Fibroblast of pulmonary artery (primary cell): ENCODE data around the gene RPS24.

ENCODE experiments used
- DNase-seq: peaks from one replicate; pipeline ENCODE4 v3.0.0-alpha.2; 2010; ENCODE audit warnings: low read depth
- H3K4me3 ChIP-seq: replicated peaks from 2 replicates; pipeline ENCODE4 v1.5.1; 2011; ENCODE audit warnings: low read depth, mild to moderate bottlenecking, control low read depth, low read length, moderate library complexity
- TF ChIP-seq, protein P1 (sequence below): IDR thresholded peaks from 2 replicates; pipeline ENCODE4 v1.5.1; 2011; ENCODE audit warnings: mild to moderate bottlenecking, control low read depth, low read length, inconsistent platforms; ENCODE audit errors: missing control alignments

RPS24 gene

DNA sequence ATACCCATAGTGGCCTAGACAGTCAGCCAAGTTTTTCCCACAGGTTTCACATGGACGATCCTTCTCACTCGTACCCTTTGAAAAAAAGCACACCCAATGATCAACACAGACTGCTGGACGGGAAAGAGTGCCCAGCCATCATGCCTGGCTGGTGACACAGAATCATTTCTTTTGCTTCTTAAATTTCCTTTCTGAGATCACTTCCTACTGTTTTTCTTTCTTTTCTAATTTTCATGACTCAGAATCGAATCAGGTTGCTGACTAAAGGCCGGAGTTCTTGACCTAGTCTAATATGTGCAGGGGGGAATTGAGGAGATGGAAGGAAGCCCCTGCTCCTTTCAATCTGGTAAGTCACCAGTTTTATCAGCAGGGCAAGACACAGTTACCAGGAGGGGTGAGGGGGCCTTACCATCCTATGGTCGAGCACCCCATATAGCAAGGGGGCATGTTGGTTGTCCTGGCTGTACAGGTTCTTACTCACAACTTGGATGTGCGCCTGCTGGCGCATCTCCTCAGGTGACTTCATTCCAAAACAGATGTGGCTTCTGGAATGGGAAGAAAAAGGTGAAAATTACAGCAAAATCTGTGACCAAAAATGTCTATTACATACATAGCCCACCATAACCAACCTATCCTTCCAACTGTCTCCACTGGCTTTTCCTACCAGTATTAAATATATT, 7.8 kb upstream of the RPS24 start:
- no peak for DNase-seq
- TF ChIP-seq, protein P1, sequence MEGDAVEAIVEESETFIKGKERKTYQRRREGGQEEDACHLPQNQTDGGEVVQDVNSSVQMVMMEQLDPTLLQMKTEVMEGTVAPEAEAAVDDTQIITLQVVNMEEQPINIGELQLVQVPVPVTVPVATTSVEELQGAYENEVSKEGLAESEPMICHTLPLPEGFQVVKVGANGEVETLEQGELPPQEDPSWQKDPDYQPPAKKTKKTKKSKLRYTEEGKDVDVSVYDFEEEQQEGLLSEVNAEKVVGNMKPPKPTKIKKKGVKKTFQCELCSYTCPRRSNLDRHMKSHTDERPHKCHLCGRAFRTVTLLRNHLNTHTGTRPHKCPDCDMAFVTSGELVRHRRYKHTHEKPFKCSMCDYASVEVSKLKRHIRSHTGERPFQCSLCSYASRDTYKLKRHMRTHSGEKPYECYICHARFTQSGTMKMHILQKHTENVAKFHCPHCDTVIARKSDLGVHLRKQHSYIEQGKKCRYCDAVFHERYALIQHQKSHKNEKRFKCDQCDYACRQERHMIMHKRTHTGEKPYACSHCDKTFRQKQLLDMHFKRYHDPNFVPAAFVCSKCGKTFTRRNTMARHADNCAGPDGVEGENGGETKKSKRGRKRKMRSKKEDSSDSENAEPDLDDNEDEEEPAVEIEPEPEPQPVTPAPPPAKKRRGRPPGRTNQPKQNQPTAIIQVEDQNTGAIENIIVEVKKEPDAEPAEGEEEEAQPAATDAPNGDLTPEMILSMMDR = no peak

DNA sequence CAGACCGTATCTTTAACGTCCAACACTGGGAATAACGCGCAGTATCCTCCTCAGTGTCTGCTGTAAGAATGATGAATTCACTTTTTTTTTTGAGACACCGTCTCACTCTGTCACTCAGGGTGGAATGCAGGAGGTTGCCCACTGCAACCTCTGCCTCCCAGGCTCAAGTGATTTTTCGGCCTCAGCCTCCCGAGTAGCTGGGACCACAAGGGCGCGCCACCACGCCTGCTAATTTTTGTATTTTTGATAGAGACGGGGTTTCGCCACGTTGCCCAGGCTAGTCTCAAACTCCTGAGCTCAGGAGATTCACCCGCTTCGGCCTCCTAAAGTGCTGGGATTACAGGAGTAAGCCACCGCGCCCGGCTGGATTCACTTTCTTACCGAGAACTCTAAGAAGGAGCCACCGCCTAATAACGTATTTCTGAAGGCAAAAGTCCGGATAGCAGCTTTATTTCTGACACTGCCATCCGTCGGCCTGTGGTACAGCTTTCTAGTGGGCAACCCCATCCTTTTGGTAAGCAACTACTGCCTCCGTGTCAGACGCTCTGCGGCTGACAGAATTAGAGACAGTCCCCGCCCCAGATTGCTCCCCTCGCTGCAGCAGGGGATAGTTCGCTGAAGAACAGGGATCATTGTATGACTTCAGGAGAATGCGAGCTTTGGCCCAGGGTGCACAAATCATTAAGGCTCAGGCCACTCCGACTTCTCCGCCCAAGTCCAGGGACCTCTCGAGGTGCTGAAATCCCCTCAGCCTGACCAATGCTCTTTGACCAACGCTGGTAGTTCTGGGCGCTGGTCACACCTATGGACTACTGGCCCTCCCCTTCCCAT, 5.0 kb upstream of the RPS24 start:
- peak; percentile 50 for DNase-seq
- peak overlapping the region; percentile 100 for H3K4me3 ChIP-seq
- TF ChIP-seq, protein P1 = no peak

More for the DNA sequence above, 7.8 kb upstream of the RPS24 start:
- no peak overlapping the region for H3K4me3 ChIP-seq

DNA sequence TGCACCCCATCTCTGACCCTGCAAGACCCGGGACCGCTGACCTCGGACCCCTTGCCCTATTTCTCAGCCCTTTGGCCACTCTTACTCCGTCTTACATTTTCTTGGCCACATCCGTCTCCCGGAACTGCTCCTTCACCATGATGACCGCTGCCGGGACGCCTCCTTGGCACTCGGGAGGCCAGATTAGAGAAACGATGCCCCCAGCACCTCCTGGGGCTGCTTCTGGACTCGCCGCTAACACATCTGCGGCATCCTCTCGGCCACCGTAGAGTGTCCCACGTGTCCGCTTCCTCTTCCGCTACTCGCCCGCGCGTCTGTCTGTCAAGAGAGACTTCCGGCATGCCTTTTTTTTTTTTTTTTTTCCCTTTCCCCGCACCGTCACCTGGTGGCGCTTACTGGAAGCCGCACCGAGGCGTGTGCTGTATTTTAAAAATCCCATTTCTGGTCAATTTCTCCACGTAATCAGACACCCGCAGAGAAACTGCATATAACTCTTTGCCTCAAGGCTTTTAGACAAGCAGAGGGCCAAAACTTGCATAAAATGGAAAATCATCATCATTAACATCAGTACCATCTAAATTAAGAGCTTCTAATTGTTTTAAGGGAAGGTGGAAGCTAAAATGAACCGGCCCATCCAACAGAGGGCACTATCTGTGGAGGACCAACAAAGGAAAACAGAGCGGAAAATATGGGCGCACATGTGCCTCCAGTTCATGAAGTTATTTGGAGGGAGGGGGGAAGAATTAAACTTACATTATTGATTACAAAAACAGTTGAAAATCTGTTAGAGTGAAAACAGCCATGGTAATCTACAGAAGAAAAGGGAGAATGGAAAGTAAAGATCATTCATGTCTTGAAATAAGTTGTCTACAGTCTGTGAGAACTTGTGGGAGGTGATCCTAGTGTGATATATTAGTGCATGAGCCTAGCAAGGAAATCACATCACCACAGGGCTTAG, 4.1 kb upstream of the RPS24 start, which contains the start of gene POLR3A:
Gene POLR3A, minus strand, starts transcription at position 247 of the 958 bp plus-strand sequence. Its CDS starts 108 bp downstream, at position 139.
- H3K4me3 ChIP-seq = peak within 1 kb of the TSS; percentile 100
- peak; percentile 99 for DNase-seq
- TF ChIP-seq, protein P1 = peak; percentile 58

DNA sequence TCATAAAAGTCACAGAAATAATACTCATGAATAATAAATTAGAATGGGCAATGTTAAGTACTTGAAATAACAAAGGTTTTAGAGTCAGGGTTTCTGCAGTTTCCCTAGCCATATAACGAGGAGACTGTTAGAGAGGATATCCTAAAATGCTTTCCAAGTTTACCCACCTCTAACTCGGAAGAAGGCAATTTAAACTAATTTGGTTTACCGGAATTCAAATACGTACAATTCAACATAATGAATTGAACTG, 351 bp upstream of the RPS24 start:
- DNase-seq = no peak
- TF ChIP-seq, protein P1 = no peak
- H3K4me3 ChIP-seq = peak overlapping the region; percentile 82

DNA sequence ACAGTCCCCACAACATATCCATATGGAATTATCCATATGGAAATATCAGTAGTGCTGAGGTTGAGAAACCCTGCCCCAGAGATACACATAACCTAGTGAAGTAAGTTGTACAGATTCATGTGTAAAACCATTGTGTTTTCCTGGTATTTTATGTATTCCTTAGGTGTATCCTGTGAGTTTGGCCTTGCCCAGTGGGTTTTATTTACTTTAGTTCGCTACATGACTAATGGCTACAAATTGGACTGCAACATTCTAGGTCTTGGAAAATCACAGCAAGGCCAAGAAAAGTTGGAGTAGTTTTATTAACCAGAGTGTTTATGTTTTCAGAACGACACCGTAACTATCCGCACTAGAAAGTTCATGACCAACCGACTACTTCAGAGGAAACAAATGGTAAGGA, 1.4 kb downstream of the RPS24 start:
- DNase-seq = no peak
- TF ChIP-seq, protein P1 = no peak
- peak overlapping the region; percentile 82 for H3K4me3 ChIP-seq

DNA sequence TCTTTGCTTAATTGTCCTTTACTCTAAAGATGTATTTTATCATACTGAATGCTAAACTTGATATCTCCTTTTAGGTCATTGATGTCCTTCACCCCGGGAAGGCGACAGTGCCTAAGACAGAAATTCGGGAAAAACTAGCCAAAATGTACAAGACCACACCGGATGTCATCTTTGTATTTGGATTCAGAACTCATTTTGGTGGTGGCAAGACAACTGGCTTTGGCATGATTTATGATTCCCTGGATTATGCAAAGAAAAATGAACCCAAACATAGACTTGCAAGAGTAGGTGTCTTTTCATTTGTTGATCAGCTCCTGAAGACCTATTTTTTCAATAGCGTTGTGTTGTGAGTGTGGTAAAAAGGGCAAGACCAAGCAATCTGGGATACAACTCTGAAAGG, 1.8 kb downstream of the RPS24 start:
- TF ChIP-seq, protein P1 = no peak
- no peak for DNase-seq
- no peak overlapping the region for H3K4me3 ChIP-seq
